A549 (cell line): ENCODE results near the gene NAA60. TPM values are rescaled to one million over a fixed set of nuclear protein-coding genes. Genes with fewer than 3 reads are reported as not detected.

Source experiments
- ATAC-seq, 2 experiments: fragments of 200-7000 bp in 1 of 2; fragments of >200 bp in 1 of 2; cut with Nextera tagmentation in 1 of 2; cut with Tn5 transposase in 1 of 2; 3 replicates each; pipeline versions ENCODE4 v1.8.0 to v1.9.1; 2018 to 2020; ENCODE audit warnings: mild to moderate bottlenecking in 1 of 2, moderate library complexity in 1 of 2
- CTCF ChIA-PET: fragments of 300-600 bp; sonication (Branson Sonifier 250); formaldehyde crosslinking; extraction: SDS; loops from one replicate; lab custom pipeline; 2021; ENCODE audit warnings: antibody characterized with exemption, inconsistent platforms; lab: Yijun Ruan, JAX
- POLR2A ChIA-PET: fragments of 350-600 bp; formaldehyde crosslinking; extraction: SDS; loops from one replicate; lab custom pipeline; 2021; ENCODE audit warnings: antibody characterized with exemption, inconsistent platforms; lab: Yijun Ruan, JAX
- DNase-seq, 2 experiments: peaks; one replicate each; pipeline versions ENCODE4 v3.0.0 to v3.0.0-alpha.2; 2011 to 2016; ENCODE audit warnings: low read depth in 1 of 2, low spot score in 1 of 2
- FAIRE-seq: peaks from 2 replicates; lab custom pipeline; 2011; peaks lifted over from hg19 to GRCh38; lab: Jason Lieb, UNC
- H3K27ac ChIP-seq, 2 experiments: fragments of >200 bp; sonication (Bioruptor Twin); formaldehyde crosslinking; 3 replicates each; pipeline ENCODE4 v1.5.1; 2016 to 2017
- H3K4me1 ChIP-seq: fragments of >200 bp; sonication (Bioruptor Twin); formaldehyde crosslinking; 3 replicates; pipeline ENCODE4 v1.6.1; 2016
- H3K4me2 ChIP-seq: fragments of >200 bp; sonication (Bioruptor Twin); formaldehyde crosslinking; 3 replicates; pipeline ENCODE4 v1.6.1; 2016
- H3K4me3 ChIP-seq: fragments of >200 bp; sonication (Bioruptor Twin); formaldehyde crosslinking; 3 replicates; pipeline ENCODE4 v1.5.1; 2016
- H3K9me3 ChIP-seq: fragments of >200 bp; sonication (Bioruptor Twin); formaldehyde crosslinking; 3 replicates; pipeline ENCODE4 v1.6.1; 2016
- BHLHE40 ChIP-seq: IDR thresholded peaks from 2 replicates; pipeline ENCODE4 v1.6.1; 2012; ENCODE audit warnings: low read depth, low read length, inconsistent platforms
- CBX2 ChIP-seq: fragments of 200-600 bp; sonication (generic); IDR thresholded peaks from 2 replicates; pipeline ENCODE4 v1.6.1; 2016; ENCODE audit warnings: low read depth, mild to moderate bottlenecking, borderline replicate concordance
- CHD2 ChIP-seq: fragments of 150-350 bp; IDR thresholded peaks from 2 replicates; pipeline ENCODE4 v1.6.1; 2014; ENCODE audit warnings: low read length; ENCODE audit not compliant: partially characterized antibody
- EP300 ChIP-seq, 2 experiments: fragments of >200 bp; sonication (Bioruptor Twin); formaldehyde crosslinking; IDR thresholded peaks; 2 replicates in 1 of 2; 3 replicates in 1 of 2; pipeline ENCODE4 v1.6.1; 2016 to 2017
- ESRRA ChIP-seq: fragments of 150-350 bp; IDR thresholded peaks from 2 replicates; pipeline ENCODE4 v1.6.1; 2014; ENCODE audit warnings: mild to moderate bottlenecking, low read length, borderline replicate concordance
- HDAC2 ChIP-seq: fragments of 200-600 bp; sonication (generic); IDR thresholded peaks from 2 replicates; pipeline ENCODE4 v1.6.1; 2016
- HOXA7 ChIP-seq: fragments of 250-450 bp; sonication (Bioruptor Pico); IDR thresholded peaks from 2 replicates; pipeline ENCODE4 v1.5.0; 2020; ENCODE audit warnings: mild to moderate bottlenecking, moderate library complexity
- HOXB13 ChIP-seq: fragments of 250-450 bp; sonication (Bioruptor Pico); IDR thresholded peaks from 2 replicates; pipeline ENCODE4 v1.5.0; 2020; ENCODE audit warnings: low read depth, mild to moderate bottlenecking, moderate library complexity
- HOXB5 ChIP-seq: fragments of 250-450 bp; sonication (Bioruptor Pico); IDR thresholded peaks from 2 replicates; pipeline ENCODE4 v1.5.0; 2020; ENCODE audit warnings: mild to moderate bottlenecking, moderate library complexity
- JUNB ChIP-seq: fragments of >200 bp; sonication (Bioruptor Twin); formaldehyde crosslinking; IDR thresholded peaks from 2 replicates; pipeline ENCODE4 v1.6.1; 2016
- KDM1A ChIP-seq: fragments of 200-600 bp; sonication (generic); IDR thresholded peaks from 2 replicates; pipeline ENCODE4 v1.6.1; 2016; ENCODE audit warnings: low read depth, mild to moderate bottlenecking
- MAFK ChIP-seq: fragments of 450-650 bp; IDR thresholded peaks from 2 replicates; pipeline ENCODE4 v1.6.1; 2014; ENCODE audit not compliant: partially characterized antibody
- NPAS2 ChIP-seq: fragments of 250-450 bp; sonication (Bioruptor Pico); IDR thresholded peaks from 2 replicates; pipeline ENCODE4 v1.8.0; 2022; ENCODE audit warnings: mild to moderate bottlenecking, moderate library complexity, borderline replicate concordance
- POLR2A ChIP-seq: IDR thresholded peaks from 2 replicates; pipeline ENCODE4 v1.6.1; 2012; ENCODE audit warnings: mild to moderate bottlenecking, low read length
- RAD21 ChIP-seq, 2 experiments: fragments of >200 bp in 1 of 2; sonication (Bioruptor Twin) in 1 of 2; formaldehyde crosslinking in 1 of 2; IDR thresholded peaks in 1 of 2; conservative IDR thresholded peaks in 1 of 2; 2 replicates in 1 of 2; 3 replicates in 1 of 2; pipeline ENCODE4 v1.6.1; 2012 to 2018; ENCODE audit warnings: inconsistent platforms in 1 of 2
- REST ChIP-seq: fragments of 200-600 bp; sonication (generic); IDR thresholded peaks from 2 replicates; pipeline ENCODE4 v1.6.1; 2016; ENCODE audit warnings: antibody characterized with exemption, mild to moderate bottlenecking, moderate library complexity
- SREBF2 ChIP-seq: fragments of 450-650 bp; IDR thresholded peaks from 2 replicates; pipeline ENCODE4 v1.6.1; 2014; ENCODE audit warnings: mild to moderate bottlenecking, moderate library complexity
- TP53 ChIP-seq: fragments of 250-450 bp; sonication (Bioruptor Pico); IDR thresholded peaks from 2 replicates; pipeline ENCODE4 v1.5.0; 2021; ENCODE audit warnings: mild to moderate bottlenecking, moderate library complexity
- ZC3H11A ChIP-seq: fragments of 450-650 bp; IDR thresholded peaks from 2 replicates; pipeline ENCODE4 v1.6.1; 2014; ENCODE audit warnings: antibody characterized with exemption, mild to moderate bottlenecking
- WGBS: methylation state at CpG from one replicate; pipeline ENCODE4 v1.1.6; 2017; ENCODE audit errors: missing lambda C conversion rate; 5-methylcytosine and 5-hydroxymethylcytosine counted together
- polyA plus RNA-seq, 4 experiments: library from polyadenylated mRNA; depleted of rRNA in 3 of 4; stranded (reverse); fragments of >200 nt; fragmentation: RNase III in 1 of 4; extraction: RNeasy Plus Mini Kit Qiagen cat#74134 plus additional on column Dnase treatment in 1 of 4; gene quantifications; 2 replicates in 3 of 4; 3 replicates in 1 of 4; pipeline ENCODE4 v1.2.3, GENCODE V29; 2011 to 2017
- TF ChIP-seq, protein P1 (sequence below): fragments of >200 bp; sonication (Bioruptor Twin); formaldehyde crosslinking; IDR thresholded peaks from 3 replicates; pipeline ENCODE4 v1.6.1; 2016
- TF ChIP-seq, protein P2 (sequence below): IDR thresholded peaks from 2 replicates; pipeline ENCODE4 v1.6.1; 2012
- TF ChIP-seq, protein P3 (sequence below): fragments of 150-350 bp; IDR thresholded peaks from 2 replicates; pipeline ENCODE4 v1.6.1; 2014; ENCODE audit warnings: low read depth, mild to moderate bottlenecking, low read length
- TF ChIP-seq, protein P4 (sequence below): fragments of 250-450 bp; sonication (Bioruptor Pico); IDR thresholded peaks from 2 replicates; pipeline ENCODE4 v1.5.0; 2020; ENCODE audit warnings: low read depth, mild to moderate bottlenecking, moderate library complexity

The NAA60 gene
- polyA plus RNA-seq, 2 of the 4 experiments (the other 2 are of a cell fraction), result 41.6 to 43.9 TPM

DNA sequence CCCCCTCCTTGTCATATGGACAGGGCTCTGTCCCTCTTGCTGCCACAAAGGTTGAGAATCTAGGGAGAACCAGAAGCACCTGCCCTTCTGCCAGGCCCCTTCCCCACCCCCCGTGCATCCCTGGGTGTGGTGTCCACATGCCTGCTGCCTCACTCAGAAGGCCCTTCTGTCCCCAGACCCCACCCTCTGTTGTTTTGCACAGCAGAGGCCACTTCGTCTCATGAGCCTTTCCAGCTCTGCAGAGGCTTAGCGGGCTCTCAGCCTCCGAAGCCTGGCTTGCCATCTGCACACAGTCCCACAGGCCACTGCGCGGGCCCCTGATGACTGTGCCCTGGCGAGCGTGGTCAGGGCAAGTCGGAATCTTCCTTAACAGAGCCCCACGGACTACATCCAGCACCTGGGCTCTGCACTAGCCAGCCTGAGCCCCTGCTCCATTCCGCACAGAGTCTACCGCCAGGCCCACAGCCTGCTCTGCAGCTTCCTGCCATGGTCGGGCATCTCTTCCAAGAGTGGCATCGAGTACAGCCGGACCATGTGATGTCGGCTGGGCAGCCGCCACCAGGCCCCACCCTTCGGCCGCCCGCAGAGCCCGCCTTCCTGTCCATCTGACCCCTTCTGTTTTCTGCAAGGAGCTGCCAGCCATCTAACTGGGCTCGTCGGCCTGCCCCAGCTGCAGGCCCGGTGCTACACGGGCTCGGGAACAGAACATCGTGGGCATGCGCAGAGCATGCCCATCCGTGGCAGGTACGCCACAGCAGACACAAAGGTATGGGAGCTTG lies 41.0 kb downstream of the NAA60 start (continued):
- TF ChIP-seq REST (no peak), HOXB13 (CRISPR knock-in tag) (no peak), CHD2 (no peak), HOXA7 (CRISPR knock-in tag) (no peak), NPAS2 (CRISPR knock-in tag) (no peak)

GRCh38 chr16:3485097-3485745 lies 41.7 kb downstream of the NAA60 start:
- 85% methylated on average over 15 of the region's 15 CpGs for WGBS
- no peak for FAIRE-seq
- no peak overlapping the region for H3K4me2 ChIP-seq
- no peak for ATAC-seq
- ChIA-PET POLR2A (no interaction called here), CTCF (interaction anchor here (0.8 to 1.2 kb wide), 2 partner anchors 15 to 114 kb away, joined by 3 to 4 read pairs; partner anchors contain the start of gene CLUAP1)
- H3K4me3 ChIP-seq, result no peak overlapping the region
- no peaks in the 10 kb centered on the region for H3K4me1 ChIP-seq
- TF ChIP-seq ESRRA (no peak), SREBF2 (no peak), TP53 (CRISPR knock-in tag) (no peak), HOXB5 (CRISPR knock-in tag) (no peak), EP300 (IDR thresholded peaks at IDR 0.05) (no peak), RAD21 (conservative IDR thresholded peaks at IDR 0.05 in 1 of 2, IDR thresholded peaks at IDR 0.05 in 1 of 2) (no peak), NPAS2 (CRISPR knock-in tag) (no peak), ZC3H11A (no peak), POLR2A (no peak), HDAC2 (no peak), MAFK (no peak), KDM1A (no peak), JUNB (no peak), CBX2 (no peak), BHLHE40 (no peak), HOXA7 (CRISPR knock-in tag) (no peak)
- TF ChIP-seq, protein P1, sequence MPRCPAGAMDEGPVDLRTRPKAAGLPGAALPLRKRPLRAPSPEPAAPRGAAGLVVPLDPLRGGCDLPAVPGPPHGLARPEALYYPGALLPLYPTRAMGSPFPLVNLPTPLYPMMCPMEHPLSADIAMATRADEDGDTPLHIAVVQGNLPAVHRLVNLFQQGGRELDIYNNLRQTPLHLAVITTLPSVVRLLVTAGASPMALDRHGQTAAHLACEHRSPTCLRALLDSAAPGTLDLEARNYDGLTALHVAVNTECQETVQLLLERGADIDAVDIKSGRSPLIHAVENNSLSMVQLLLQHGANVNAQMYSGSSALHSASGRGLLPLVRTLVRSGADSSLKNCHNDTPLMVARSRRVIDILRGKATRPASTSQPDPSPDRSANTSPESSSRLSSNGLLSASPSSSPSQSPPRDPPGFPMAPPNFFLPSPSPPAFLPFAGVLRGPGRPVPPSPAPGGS, result no peak
- TF ChIP-seq, protein P2, sequence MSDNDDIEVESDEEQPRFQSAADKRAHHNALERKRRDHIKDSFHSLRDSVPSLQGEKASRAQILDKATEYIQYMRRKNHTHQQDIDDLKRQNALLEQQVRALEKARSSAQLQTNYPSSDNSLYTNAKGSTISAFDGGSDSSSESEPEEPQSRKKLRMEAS, result no peak
- TF ChIP-seq, protein P3, sequence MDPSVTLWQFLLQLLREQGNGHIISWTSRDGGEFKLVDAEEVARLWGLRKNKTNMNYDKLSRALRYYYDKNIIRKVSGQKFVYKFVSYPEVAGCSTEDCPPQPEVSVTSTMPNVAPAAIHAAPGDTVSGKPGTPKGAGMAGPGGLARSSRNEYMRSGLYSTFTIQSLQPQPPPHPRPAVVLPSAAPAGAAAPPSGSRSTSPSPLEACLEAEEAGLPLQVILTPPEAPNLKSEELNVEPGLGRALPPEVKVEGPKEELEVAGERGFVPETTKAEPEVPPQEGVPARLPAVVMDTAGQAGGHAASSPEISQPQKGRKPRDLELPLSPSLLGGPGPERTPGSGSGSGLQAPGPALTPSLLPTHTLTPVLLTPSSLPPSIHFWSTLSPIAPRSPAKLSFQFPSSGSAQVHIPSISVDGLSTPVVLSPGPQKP, result no peak
- TF ChIP-seq, protein P4, sequence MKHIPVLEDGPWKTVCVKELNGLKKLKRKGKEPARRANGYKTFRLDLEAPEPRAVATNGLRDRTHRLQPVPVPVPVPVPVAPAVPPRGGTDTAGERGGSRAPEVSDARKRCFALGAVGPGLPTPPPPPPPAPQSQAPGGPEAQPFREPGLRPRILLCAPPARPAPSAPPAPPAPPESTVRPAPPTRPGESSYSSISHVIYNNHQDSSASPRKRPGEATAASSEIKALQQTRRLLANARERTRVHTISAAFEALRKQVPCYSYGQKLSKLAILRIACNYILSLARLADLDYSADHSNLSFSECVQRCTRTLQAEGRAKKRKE, result no peak
- TF ChIP-seq, all 56 proteins: peak for 0
- Histone ChIP-seq H3K9me3 (no peaks in the 10 kb centered on the region), H3K27ac (no peak overlapping the region)
- no peak for DNase-seq
